Endodermal cell (in vitro differentiated cells): ENCODE measurements around the gene WHRN. TPM values are rescaled to one million over a fixed set of nuclear protein-coding genes. Genes with fewer than 3 reads are reported as not detected.
A peak's percentile ranks its signal among the peaks of the same experiment; 100 is the strongest.

Experiments used
- DNase-seq: peaks from one replicate; pipeline ENCODE4 v3.0.0-alpha.2; 2017
- H3K27ac ChIP-seq: 2 replicates; pipeline ENCODE4 v1.5.1; 2013; ENCODE audit warnings: mild to moderate bottlenecking, low read depth, low read length, moderate library complexity
- H3K27me3 ChIP-seq: 2 replicates; pipeline ENCODE4 v1.6.1; 2013; ENCODE audit warnings: mild to moderate bottlenecking, low read length, moderate library complexity; ENCODE audit not compliant: insufficient read depth, control insufficient read depth, poor library complexity, severe bottlenecking
- H3K36me3 ChIP-seq: 2 replicates; pipeline ENCODE4 v1.7.0; 2013; ENCODE audit warnings: mild to moderate bottlenecking, low read length, moderate library complexity; ENCODE audit not compliant: control insufficient read depth, insufficient read depth
- H3K4me1 ChIP-seq: one replicate; pipeline ENCODE4 v1.7.0; 2013; ENCODE audit warnings: low read length; ENCODE audit not compliant: control insufficient read depth, insufficient read depth
- H3K4me3 ChIP-seq: 2 replicates; pipeline ENCODE4 v1.5.1; 2013; ENCODE audit warnings: mild to moderate bottlenecking, low read length, moderate library complexity
- H3K9ac ChIP-seq: 2 replicates; pipeline ENCODE4 v1.6.1; 2013; ENCODE audit warnings: mild to moderate bottlenecking, low read length, moderate library complexity; ENCODE audit not compliant: poor library complexity, severe bottlenecking; ENCODE audit errors: extremely low read depth
- H3K9me3 ChIP-seq: 2 replicates; pipeline ENCODE4 v1.6.1; 2013; ENCODE audit warnings: mild to moderate bottlenecking, low read length, moderate library complexity; ENCODE audit not compliant: control insufficient read depth
- H3K27ac Mint-ChIP-seq: 2 replicates; pipeline ENCODE4 v1.8.0; 2020; ENCODE audit warnings: mixed read lengths
- H3K27me3 Mint-ChIP-seq: 2 replicates; pipeline ENCODE4 v1.8.0; 2021; ENCODE audit warnings: mild to moderate bottlenecking, mixed read lengths; ENCODE audit not compliant: insufficient read depth
- H3K36me3 Mint-ChIP-seq: 2 replicates; pipeline ENCODE4 v1.8.0; 2020; ENCODE audit warnings: low read depth, mixed read lengths
- H3K4me1 Mint-ChIP-seq: 2 replicates; pipeline ENCODE4 v1.8.0; 2020; ENCODE audit warnings: mixed read lengths
- H3K4me3 Mint-ChIP-seq: 2 replicates; pipeline ENCODE4 v1.8.0; 2020; ENCODE audit warnings: mild to moderate bottlenecking, moderate library complexity, mixed read lengths
- H3K9me3 Mint-ChIP-seq: 2 replicates; pipeline ENCODE4 v1.8.0; 2020; ENCODE audit warnings: mild to moderate bottlenecking, mixed read lengths
- WGBS, 2 experiments: methylation state at CpG; one replicate each; pipeline versions ENCODE4 v1.1.5 to v1.1.7; 2013; ENCODE audit warnings: missing lambda C conversion rate in 2 of 2, mixed read lengths in 1 of 2; ENCODE audit not compliant: insufficient coverage in 1 of 2, insufficient read length in 1 of 2; 5-methylcytosine and 5-hydroxymethylcytosine counted together
- total RNA-seq, 2 donors: library from RNA; stranded (reverse); fragmentation: NEBNext Ultra II Directional in 1 of 2; extraction: Animal tissue kit (Norgen Biotek cat#: 25700) in 1 of 2; gene quantifications; 2 replicates in 1 of 2; 3 replicates in 1 of 2; pipeline ENCODE4 v1.2.1, GENCODE V29; 2021
- TF ChIP-seq, protein P1 (sequence below): fragments of 200-600 bp; sonication (generic); conservative IDR thresholded peaks from 2 replicates; pipeline ENCODE4 v1.5.0; 2021; ENCODE audit warnings: antibody characterized with exemption, mild to moderate bottlenecking

The WHRN gene
- total RNA-seq, 2 donors from 2014 or later = 7.0 to 12.8 TPM

DNA sequence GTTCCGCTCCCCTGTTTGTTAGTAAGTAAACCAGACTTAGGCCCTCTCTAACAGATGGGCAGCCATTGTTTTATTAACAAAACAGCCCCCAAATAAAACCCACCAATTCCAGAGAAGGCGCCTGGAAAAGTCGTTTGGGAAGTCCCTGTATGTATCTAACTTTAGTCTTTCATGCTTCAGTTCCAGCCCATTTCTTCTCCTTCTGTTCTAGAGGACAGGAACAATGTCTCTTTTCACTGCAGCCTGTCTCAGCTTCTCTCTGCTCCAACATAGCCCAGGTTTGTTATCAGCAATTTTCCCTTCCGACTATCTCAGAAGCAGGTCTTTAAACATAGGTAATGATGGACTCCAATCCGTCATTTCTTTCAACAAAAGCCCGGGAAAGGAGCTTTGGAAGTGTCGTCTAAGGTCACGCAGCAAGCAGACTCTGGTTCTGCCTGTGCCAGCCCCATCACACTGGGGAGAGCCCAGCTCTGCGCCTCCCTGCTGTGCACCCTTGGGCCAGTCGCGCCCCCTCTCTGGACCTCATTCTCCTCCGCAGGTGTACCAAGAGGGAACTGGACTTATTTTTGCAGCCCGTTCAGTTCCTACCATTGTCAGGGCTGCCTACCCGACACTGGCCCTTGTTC lies 107.9 kb downstream of the WHRN start:
- peak; percentile 40 for DNase-seq
- Mint-ChIP-seq H3K27me3 (no peaks in the 10 kb centered on the region), H3K36me3 (no peaks in the 10 kb centered on the region), H3K4me3 (peak overlapping the region; percentile 65), H3K4me1 (peaks cover 23% of the 10 kb centered on the region), H3K27ac (peak overlapping the region; percentile 95), H3K9me3 (no peaks in the 10 kb centered on the region)
- H3K27ac ChIP-seq = peak overlapping the region; percentile 85
- H3K4me1 ChIP-seq = peaks cover 5% of the 10 kb centered on the region
- no peaks in the 10 kb centered on the region for H3K9me3 ChIP-seq
- H3K36me3 ChIP-seq = no peaks in the 10 kb centered on the region
- TF ChIP-seq, protein P1, sequence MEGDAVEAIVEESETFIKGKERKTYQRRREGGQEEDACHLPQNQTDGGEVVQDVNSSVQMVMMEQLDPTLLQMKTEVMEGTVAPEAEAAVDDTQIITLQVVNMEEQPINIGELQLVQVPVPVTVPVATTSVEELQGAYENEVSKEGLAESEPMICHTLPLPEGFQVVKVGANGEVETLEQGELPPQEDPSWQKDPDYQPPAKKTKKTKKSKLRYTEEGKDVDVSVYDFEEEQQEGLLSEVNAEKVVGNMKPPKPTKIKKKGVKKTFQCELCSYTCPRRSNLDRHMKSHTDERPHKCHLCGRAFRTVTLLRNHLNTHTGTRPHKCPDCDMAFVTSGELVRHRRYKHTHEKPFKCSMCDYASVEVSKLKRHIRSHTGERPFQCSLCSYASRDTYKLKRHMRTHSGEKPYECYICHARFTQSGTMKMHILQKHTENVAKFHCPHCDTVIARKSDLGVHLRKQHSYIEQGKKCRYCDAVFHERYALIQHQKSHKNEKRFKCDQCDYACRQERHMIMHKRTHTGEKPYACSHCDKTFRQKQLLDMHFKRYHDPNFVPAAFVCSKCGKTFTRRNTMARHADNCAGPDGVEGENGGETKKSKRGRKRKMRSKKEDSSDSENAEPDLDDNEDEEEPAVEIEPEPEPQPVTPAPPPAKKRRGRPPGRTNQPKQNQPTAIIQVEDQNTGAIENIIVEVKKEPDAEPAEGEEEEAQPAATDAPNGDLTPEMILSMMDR = no peak
- H3K9ac ChIP-seq = peak overlapping the region; percentile 83
- peaks cover 9% of the 10 kb centered on the region for H3K27me3 ChIP-seq
- WGBS, 2 experiments = 24 to 44% methylated on average over 9 to 14 of the region's 14 CpGs
- H3K4me3 ChIP-seq = peak overlapping the region; percentile 83

GRCh38 chr9:114396558-114397218 lies 108.6 kb downstream of the WHRN start:
- TF ChIP-seq, protein P1 = no peak
- WGBS, 2 experiments = 73 to 81% methylated on average over 14 to 16 of the region's 16 CpGs

DNA sequence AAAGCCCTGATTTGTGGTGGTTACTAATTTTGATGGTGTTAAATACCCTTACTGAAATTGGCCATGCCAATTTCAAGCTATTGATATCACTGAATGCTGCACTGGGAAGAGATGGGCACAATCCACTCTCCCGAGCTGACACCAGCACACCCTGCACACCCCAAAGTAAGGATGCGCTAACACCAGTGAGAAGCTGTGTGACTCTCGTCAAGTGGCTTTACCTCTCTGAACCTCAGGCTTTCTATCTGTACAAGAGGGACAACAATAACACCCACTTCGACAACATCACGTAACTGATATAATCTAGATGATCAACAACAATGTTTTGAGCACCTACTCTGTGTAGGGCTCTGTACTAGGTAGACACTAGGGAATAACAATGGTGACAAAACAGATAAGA lies 109.5 kb downstream of the WHRN start:
- H3K9me3 Mint-ChIP-seq = no peaks in the 10 kb centered on the region
- no peak overlapping the region for H3K27ac Mint-ChIP-seq
- H3K4me3 ChIP-seq = no peak overlapping the region

More at GRCh38 chr9:114396558-114397218, 108.6 kb downstream of the WHRN start:
- Histone ChIP-seq H3K4me3 (no peak overlapping the region), H3K4me1 (peaks cover 5% of the 10 kb centered on the region), H3K36me3 (no peaks in the 10 kb centered on the region), H3K27ac (peak overlapping the region; percentile 25), H3K9me3 (no peaks in the 10 kb centered on the region), H3K27me3 (peaks cover 9% of the 10 kb centered on the region), H3K9ac (no peak overlapping the region)
- peak overlapping the region; percentile 60 for H3K27ac Mint-ChIP-seq
- H3K36me3 Mint-ChIP-seq = no peaks in the 10 kb centered on the region
- no peaks in the 10 kb centered on the region for H3K9me3 Mint-ChIP-seq
- H3K4me1 Mint-ChIP-seq = peaks cover 25% of the 10 kb centered on the region
- peak overlapping the region; percentile 65 for H3K4me3 Mint-ChIP-seq
- DNase-seq = no peak
- peaks cover 2% of the 10 kb centered on the region for H3K27me3 Mint-ChIP-seq

More for the DNA sequence above, 109.5 kb downstream of the WHRN start:
- 90 to 96% methylated on average over 3 to 5 of the region's 5 CpGs for WGBS, 2 experiments
- H3K4me1 Mint-ChIP-seq = peaks cover 25% of the 10 kb centered on the region
- TF ChIP-seq, protein P1 = no peak
- H3K27ac ChIP-seq = no peak overlapping the region
- H3K4me3 Mint-ChIP-seq = no peak overlapping the region
- peaks cover 16% of the 10 kb centered on the region for H3K27me3 ChIP-seq
- H3K36me3 Mint-ChIP-seq = no peaks in the 10 kb centered on the region
- H3K9ac ChIP-seq = no peak overlapping the region
- H3K9me3 ChIP-seq = no peaks in the 10 kb centered on the region
- peaks cover 5% of the 10 kb centered on the region for H3K4me1 ChIP-seq
- no peaks in the 10 kb centered on the region for H3K36me3 ChIP-seq
- H3K27me3 Mint-ChIP-seq = peaks cover 2% of the 10 kb centered on the region
- no peak for DNase-seq
